Suppressor macrophage treated with lipopolysaccharide for 1 hour (primary cell): ENCODE data around the gene RREB1.
A peak's percentile ranks its signal among the peaks of the same experiment; 100 is the strongest.

ENCODE experiments used
- DNase-seq, 3 donors: peaks; one replicate each; pipeline ENCODE4 v3.0.0-alpha.2; 2020 to 2022

RREB1 gene

GRCh38 chr6:7166410-7167293 lies 58.9 kb downstream of the RREB1 start:
- peak; percentile 87 to 93 (median 92) for DNase-seq

GRCh38 chr6:7169296-7169721 lies 61.5 kb downstream of the RREB1 start:
- DNase-seq = no peak

GRCh38 chr6:7170117-7170732 lies 62.5 kb downstream of the RREB1 start:
- no peak for DNase-seq

GRCh38 chr6:7171119-7171518 lies 63.4 kb downstream of the RREB1 start:
- no peak for DNase-seq

- DNase-seq = no peak
These were observed 64.0 kb downstream of the RREB1 start for GRCh38 chr6:7171733-7172132.

GRCh38 chr6:7172649-7173048 lies 64.9 kb downstream of the RREB1 start:
- DNase-seq = no peak

GRCh38 chr6:7173843-7174503 lies 66.2 kb downstream of the RREB1 start:
- DNase-seq = peak in 1 of 3 donors; percentile 37

GRCh38 chr6:7175462-7175861 lies 67.7 kb downstream of the RREB1 start:
- no peak for DNase-seq

- no peak for DNase-seq
These were observed 68.4 kb downstream of the RREB1 start for GRCh38 chr6:7176208-7176607.

- DNase-seq = no peak
These were observed 70.5 kb downstream of the RREB1 start for GRCh38 chr6:7178280-7178679.

GRCh38 chr6:7180751-7181150 lies 73.0 kb downstream of the RREB1 start:
- no peak for DNase-seq

- DNase-seq = no peak
These were observed 75.9 kb downstream of the RREB1 start for GRCh38 chr6:7183707-7184106.

GRCh38 chr6:7184502-7184901 lies 76.7 kb downstream of the RREB1 start:
- no peak for DNase-seq

- no peak for DNase-seq
These were observed 77.8 kb downstream of the RREB1 start for GRCh38 chr6:7185561-7185960.

- DNase-seq = peak; percentile 87 to 98 (median 97)
These were observed 80.7 kb downstream of the RREB1 start for GRCh38 chr6:7188492-7188891.

GRCh38 chr6:7189101-7189758 lies 81.5 kb downstream of the RREB1 start:
- DNase-seq = peak in 2 of 3 donors; percentile 64 to 81

- DNase-seq = no peak
These were observed 83.0 kb downstream of the RREB1 start for GRCh38 chr6:7190791-7191190.

GRCh38 chr6:7193122-7193521 lies 85.4 kb downstream of the RREB1 start:
- DNase-seq = no peak

GRCh38 chr6:7194657-7195056 lies 86.9 kb downstream of the RREB1 start:
- DNase-seq = no peak

GRCh38 chr6:7195339-7196018 lies 87.7 kb downstream of the RREB1 start:
- DNase-seq = no peak

GRCh38 chr6:7196019-7196402 lies 88.2 kb downstream of the RREB1 start:
- no peak for DNase-seq

GRCh38 chr6:7196685-7197283 lies 89.0 kb downstream of the RREB1 start:
- no peak for DNase-seq
